Measurements from ENCODE around the gene HDDC3. TPM values are rescaled to one million over a fixed set of nuclear protein-coding genes. Genes with fewer than 3 reads are reported as not detected.

Gene HDDC3
- total and polyA plus RNA-seq, 3 donors from 2014 or later = 12.1 to 18.3 (median 16.7) TPM

DNA sequence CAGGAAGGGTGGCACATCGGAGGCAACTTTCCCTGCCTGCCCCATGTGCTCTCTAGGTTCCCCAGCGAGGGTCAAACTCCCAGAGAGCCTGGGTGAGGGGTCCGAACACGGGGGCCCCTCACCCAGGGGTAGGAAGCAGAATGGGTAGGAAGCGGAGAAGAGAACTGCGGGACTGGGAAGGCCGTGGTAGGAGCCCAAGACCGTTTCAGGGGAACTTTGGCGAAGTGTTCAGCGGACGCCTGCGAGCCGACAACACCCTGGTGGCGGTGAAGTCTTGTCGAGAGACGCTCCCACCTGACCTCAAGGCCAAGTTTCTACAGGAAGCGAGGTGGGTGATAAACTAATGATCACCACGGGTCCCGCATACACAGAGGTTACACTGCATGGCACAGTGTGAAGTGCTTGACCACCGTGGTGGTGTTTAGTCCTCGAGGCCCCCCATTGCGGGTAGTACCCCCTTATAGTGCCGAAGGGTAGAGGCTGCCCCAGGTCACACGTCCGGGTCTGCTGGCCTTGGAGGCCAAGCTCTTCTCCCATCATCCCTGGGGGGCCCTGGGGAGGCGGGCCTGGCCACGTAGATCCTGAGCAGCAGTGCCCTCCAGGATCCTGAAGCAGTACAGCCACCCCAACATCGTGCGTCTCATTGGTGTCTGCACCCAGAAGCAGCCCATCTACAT, 39.7 kb downstream of the HDDC3 start:
- Histone ChIP-seq H3K9me3 (no peaks in the 10 kb centered on the region), H3K4me1 (no peaks in the 10 kb centered on the region), H3K36me3 (ENCODE audit: low read depth, missing control alignments) (no peaks in the 10 kb centered on the region), H3K27ac (no peak overlapping the region), H3K27me3 (no peaks in the 10 kb centered on the region), H3K4me3 (no peak overlapping the region)
- 88 to 93% methylated on average over 25 to 29 of the region's 29 CpGs for WGBS, 2 donors
- TF ChIP-seq, protein P1, sequence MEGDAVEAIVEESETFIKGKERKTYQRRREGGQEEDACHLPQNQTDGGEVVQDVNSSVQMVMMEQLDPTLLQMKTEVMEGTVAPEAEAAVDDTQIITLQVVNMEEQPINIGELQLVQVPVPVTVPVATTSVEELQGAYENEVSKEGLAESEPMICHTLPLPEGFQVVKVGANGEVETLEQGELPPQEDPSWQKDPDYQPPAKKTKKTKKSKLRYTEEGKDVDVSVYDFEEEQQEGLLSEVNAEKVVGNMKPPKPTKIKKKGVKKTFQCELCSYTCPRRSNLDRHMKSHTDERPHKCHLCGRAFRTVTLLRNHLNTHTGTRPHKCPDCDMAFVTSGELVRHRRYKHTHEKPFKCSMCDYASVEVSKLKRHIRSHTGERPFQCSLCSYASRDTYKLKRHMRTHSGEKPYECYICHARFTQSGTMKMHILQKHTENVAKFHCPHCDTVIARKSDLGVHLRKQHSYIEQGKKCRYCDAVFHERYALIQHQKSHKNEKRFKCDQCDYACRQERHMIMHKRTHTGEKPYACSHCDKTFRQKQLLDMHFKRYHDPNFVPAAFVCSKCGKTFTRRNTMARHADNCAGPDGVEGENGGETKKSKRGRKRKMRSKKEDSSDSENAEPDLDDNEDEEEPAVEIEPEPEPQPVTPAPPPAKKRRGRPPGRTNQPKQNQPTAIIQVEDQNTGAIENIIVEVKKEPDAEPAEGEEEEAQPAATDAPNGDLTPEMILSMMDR (IDR thresholded peaks at IDR 0.05) = no peak
- no peak for TF ChIP-seq POLR2A (IDR thresholded peaks at IDR 0.05)
- intact Hi-C loops (cut with DNase I; ENCODE audit: low total_unique reads) = no loop called here
- no peak for DNase-seq

DNA sequence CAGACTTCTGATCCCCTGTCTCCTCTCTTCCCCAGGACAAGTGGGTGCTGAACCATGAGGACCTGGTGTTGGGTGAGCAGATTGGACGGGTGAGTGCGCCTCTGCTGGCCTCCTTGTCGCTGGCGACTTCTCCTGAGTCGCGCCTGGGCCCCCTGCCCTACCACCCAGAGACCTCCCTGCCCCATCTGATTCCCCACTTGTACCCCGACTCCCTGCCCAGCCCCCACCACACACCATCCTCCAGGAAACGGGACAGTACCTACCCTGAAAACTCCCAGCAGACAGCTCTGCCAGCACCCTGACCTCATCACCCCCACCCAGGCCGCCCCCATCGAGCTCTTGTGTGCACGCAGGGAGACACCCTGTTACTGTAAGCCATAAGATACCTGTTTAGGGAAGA, 40.3 kb downstream of the HDDC3 start:
- DNase-seq = no peak
- WGBS, 2 donors = 93 to 95% methylated on average over 11 of the region's 11 CpGs
- Histone ChIP-seq H3K4me3 (no peak overlapping the region), H3K36me3 (ENCODE audit: low read depth, missing control alignments) (no peaks in the 10 kb centered on the region), H3K27ac (no peak overlapping the region), H3K9me3 (no peaks in the 10 kb centered on the region), H3K27me3 (no peaks in the 10 kb centered on the region), H3K4me1 (no peaks in the 10 kb centered on the region)
- no peak for TF ChIP-seq POLR2A (IDR thresholded peaks at IDR 0.05)
- TF ChIP-seq, protein P1 (IDR thresholded peaks at IDR 0.05) = no peak
- intact Hi-C loops (cut with DNase I; ENCODE audit: low total_unique reads) = no loop called here

DNA sequence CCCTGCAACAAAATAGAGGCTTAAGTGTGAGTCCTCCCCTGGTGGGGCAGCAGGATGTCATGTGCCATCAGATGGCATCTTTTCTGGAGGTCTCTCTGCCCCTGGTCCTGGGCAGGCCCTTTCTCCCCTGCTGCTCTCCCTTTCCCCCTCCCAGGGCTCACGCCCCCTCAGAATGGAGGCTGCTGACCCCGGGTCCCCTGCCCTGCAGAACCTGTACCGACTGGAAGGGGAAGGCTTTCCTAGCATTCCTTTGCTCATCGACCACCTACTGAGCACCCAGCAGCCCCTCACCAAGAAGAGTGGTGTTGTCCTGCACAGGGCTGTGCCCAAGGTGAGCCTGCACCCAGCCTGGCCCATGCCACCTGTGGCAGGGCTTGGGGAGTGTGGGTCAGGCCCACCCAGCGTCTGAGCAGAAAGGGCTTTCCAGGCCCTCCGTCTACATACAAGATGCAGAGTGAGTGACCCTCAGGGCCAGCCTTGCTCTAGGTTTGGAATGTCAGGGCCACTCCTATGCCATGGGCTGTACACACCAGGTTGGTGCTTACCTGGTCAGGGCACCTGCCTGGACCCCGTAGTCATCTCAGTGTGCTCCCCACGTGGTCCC, 40.9 kb downstream of the HDDC3 start:
- DNase-seq = no peak
- no peaks in the 10 kb centered on the region for H3K27me3 ChIP-seq
- H3K4me1 ChIP-seq = peaks cover 4% of the 10 kb centered on the region
- no peak overlapping the region for H3K27ac ChIP-seq
- 87 to 90% methylated on average over 5 to 8 of the region's 8 CpGs for WGBS, 2 donors
- H3K4me3 ChIP-seq = no peak overlapping the region
- TF ChIP-seq POLR2A (IDR thresholded peaks at IDR 0.05) = no peak
- TF ChIP-seq, protein P1 (IDR thresholded peaks at IDR 0.05) = no peak
- no peaks in the 10 kb centered on the region for H3K36me3 ChIP-seq (ENCODE audit: low read depth, missing control alignments)
- H3K9me3 ChIP-seq = no peaks in the 10 kb centered on the region
- intact Hi-C loops (cut with DNase I; ENCODE audit: low total_unique reads) = no loop called here

DNA sequence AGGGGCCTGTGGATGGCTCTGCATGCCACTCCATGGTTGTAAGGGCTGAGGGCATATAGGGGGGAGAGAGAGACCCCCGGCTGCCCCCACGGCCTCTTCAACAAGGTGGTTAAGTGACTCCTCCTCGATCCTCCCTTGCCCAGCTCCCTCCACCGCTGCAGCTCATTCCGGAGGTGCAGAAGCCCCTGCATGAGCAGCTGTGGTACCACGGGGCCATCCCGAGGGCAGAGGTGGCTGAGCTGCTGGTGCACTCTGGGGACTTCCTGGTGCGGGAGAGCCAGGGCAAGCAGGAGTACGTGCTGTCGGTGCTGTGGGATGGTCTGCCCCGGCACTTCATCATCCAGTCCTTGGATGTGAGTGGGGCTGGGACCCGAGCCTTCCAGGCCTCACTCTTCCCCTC, 41.5 kb downstream of the HDDC3 start:
- intact Hi-C loops (cut with DNase I; ENCODE audit: low total_unique reads) = no loop called here
- Histone ChIP-seq H3K4me1 (peaks cover 9% of the 10 kb centered on the region), H3K4me3 (no peak overlapping the region), H3K9me3 (no peaks in the 10 kb centered on the region), H3K27ac (no peak overlapping the region), H3K27me3 (no peaks in the 10 kb centered on the region), H3K36me3 (ENCODE audit: low read depth, missing control alignments) (no peaks in the 10 kb centered on the region)
- no peak for TF ChIP-seq POLR2A (IDR thresholded peaks at IDR 0.05)
- TF ChIP-seq, protein P1 (IDR thresholded peaks at IDR 0.05) = no peak
- 80 to 91% methylated on average over 2 to 12 of the region's 12 CpGs for WGBS, 2 donors
- DNase-seq = no peak

Data from testis (tissue), 3 donors.